Measurements from ENCODE around the gene ULK1.
"Not testable (repeated sequence)": the region's sequence is repeated elsewhere in the genome, so short reads cannot be mapped to it uniquely, and the experiment has no call there.

Gene ULK1

GRCh38 chr12:131862084-131862441, 32.4 kb upstream of the ULK1 start:
- no peak for DNase-seq (ENCODE audit: low read depth in 2 of 2)

- no peak for DNase-seq (ENCODE audit: low read depth in 2 of 2)
Observed at GRCh38 chr12:131862600-131862993, 31.8 kb upstream of the ULK1 start.

- DNase-seq (ENCODE audit: low read depth in 2 of 2) = no peak
Observed at GRCh38 chr12:131862994-131863710, 31.3 kb upstream of the ULK1 start.

- no peak for DNase-seq (ENCODE audit: low read depth in 2 of 2)
Observed at GRCh38 chr12:131863711-131864396, 30.6 kb upstream of the ULK1 start.

GRCh38 chr12:131864469-131864868, 30.0 kb upstream of the ULK1 start:
- DNase-seq (ENCODE audit: low read depth in 2 of 2) = no peak

- DNase-seq (ENCODE audit: low read depth in 2 of 2) = no peak
Observed at GRCh38 chr12:131865180-131865875, 29.1 kb upstream of the ULK1 start.

GRCh38 chr12:131867471-131867870, 27.0 kb upstream of the ULK1 start:
- DNase-seq (ENCODE audit: low read depth in 2 of 2) = no peak

GRCh38 chr12:131867891-131868675, 26.3 kb upstream of the ULK1 start:
- DNase-seq (ENCODE audit: low read depth in 2 of 2) = no peak

- DNase-seq (ENCODE audit: low read depth in 2 of 2) = no peak
Observed at GRCh38 chr12:131869871-131870418, 24.5 kb upstream of the ULK1 start.

GRCh38 chr12:131871677-131872076, 22.7 kb upstream of the ULK1 start:
- no peak for DNase-seq (ENCODE audit: low read depth in 2 of 2)

GRCh38 chr12:131872154-131873051, 22.0 kb upstream of the ULK1 start:
- no peak for DNase-seq (ENCODE audit: low read depth in 2 of 2)

GRCh38 chr12:131873293-131873692, 21.1 kb upstream of the ULK1 start:
- DNase-seq (ENCODE audit: low read depth in 2 of 2) = no peak

- not testable (repeated sequence) for DNase-seq (ENCODE audit: low read depth in 2 of 2)
Observed at GRCh38 chr12:131874972-131875371, 19.4 kb upstream of the ULK1 start.

- not testable (repeated sequence) for DNase-seq (ENCODE audit: low read depth in 2 of 2)
Observed at GRCh38 chr12:131877216-131877615, 17.2 kb upstream of the ULK1 start.

- not testable (repeated sequence) for DNase-seq (ENCODE audit: low read depth in 2 of 2)
Observed at GRCh38 chr12:131878436-131878835, 16.0 kb upstream of the ULK1 start.

GRCh38 chr12:131882804-131883520, 11.5 kb upstream of the ULK1 start:
- no peak for DNase-seq (ENCODE audit: low read depth in 2 of 2)

- DNase-seq (ENCODE audit: low read depth in 2 of 2) = no peak
Observed at GRCh38 chr12:131883521-131883900, 10.9 kb upstream of the ULK1 start.

- DNase-seq (ENCODE audit: low read depth in 2 of 2) = not testable (repeated sequence)
Observed at GRCh38 chr12:131885076-131885475, 9.3 kb upstream of the ULK1 start.

GRCh38 chr12:131885543-131886057, 8.8 kb upstream of the ULK1 start:
- DNase-seq (ENCODE audit: low read depth in 2 of 2) = no peak

GRCh38 chr12:131891722-131892121, 2.7 kb upstream of the ULK1 start:
- not testable (repeated sequence) for DNase-seq (ENCODE audit: low read depth in 2 of 2)
